ENCODE measurements around the gene ESYT1.

DNA sequence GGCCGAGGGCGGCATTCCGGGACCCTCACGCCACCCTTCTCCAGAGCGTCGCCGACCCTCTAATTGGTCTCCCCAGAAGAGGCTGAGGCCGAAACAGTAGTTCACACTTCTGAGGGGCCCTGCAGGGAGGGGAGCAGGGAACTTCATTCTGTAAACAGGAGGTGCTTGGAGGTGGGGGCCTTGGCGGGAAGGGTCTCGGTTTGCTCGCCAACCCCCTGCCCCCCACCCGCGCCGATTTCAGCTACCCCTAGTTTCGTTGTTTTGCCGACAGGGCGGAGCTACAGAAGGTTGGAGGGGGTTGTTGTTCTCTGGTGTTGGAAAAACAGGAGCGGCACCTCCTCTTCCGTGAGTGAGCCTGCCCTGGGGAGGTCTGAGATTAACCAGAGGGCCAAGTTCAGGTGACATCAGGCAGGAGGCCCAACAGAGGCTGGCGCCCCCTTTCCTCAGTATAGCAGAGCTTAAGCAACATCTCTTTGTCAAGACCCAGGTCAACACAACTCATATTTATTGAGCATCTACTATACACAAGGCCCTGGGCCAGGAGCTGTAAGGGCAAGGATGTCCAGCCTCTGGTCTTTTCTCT lies 47.4 kb upstream of the ESYT1 start:
- TF ChIP-seq, protein P1, sequence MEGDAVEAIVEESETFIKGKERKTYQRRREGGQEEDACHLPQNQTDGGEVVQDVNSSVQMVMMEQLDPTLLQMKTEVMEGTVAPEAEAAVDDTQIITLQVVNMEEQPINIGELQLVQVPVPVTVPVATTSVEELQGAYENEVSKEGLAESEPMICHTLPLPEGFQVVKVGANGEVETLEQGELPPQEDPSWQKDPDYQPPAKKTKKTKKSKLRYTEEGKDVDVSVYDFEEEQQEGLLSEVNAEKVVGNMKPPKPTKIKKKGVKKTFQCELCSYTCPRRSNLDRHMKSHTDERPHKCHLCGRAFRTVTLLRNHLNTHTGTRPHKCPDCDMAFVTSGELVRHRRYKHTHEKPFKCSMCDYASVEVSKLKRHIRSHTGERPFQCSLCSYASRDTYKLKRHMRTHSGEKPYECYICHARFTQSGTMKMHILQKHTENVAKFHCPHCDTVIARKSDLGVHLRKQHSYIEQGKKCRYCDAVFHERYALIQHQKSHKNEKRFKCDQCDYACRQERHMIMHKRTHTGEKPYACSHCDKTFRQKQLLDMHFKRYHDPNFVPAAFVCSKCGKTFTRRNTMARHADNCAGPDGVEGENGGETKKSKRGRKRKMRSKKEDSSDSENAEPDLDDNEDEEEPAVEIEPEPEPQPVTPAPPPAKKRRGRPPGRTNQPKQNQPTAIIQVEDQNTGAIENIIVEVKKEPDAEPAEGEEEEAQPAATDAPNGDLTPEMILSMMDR (IDR thresholded peaks at IDR 0.05), result no peak
- no peak for TF ChIP-seq POLR2A (IDR thresholded peaks at IDR 0.05)
- TF ChIP-seq EP300 (IDR thresholded peaks at IDR 0.05), result no peak

Data from ovary (tissue), 3 donors.